SK-N-MC (cell line): ENCODE results near the gene RASA3.

Experiments
- EZH2 ChIP-seq: fragments of 200-600 bp; sonication (generic); IDR thresholded peaks from one replicate; pipeline ENCODE4 v1.6.1; 2017; ENCODE audit warnings: antibody characterized with exemption
- FOXP2 ChIP-seq: optimal IDR thresholded peaks from 2 replicates; pipeline ENCODE3; 2011; ENCODE audit warnings: mild to moderate bottlenecking, moderate library complexity; ENCODE audit not compliant: insufficient read depth; ENCODE audit errors: extremely low read length, control extremely low read depth
- POLR2AphosphoS5 ChIP-seq: IDR thresholded peaks from 2 replicates; pipeline ENCODE4 v1.6.1; 2012; ENCODE audit warnings: mild to moderate bottlenecking, low read depth, low read length, borderline replicate concordance

DNA sequence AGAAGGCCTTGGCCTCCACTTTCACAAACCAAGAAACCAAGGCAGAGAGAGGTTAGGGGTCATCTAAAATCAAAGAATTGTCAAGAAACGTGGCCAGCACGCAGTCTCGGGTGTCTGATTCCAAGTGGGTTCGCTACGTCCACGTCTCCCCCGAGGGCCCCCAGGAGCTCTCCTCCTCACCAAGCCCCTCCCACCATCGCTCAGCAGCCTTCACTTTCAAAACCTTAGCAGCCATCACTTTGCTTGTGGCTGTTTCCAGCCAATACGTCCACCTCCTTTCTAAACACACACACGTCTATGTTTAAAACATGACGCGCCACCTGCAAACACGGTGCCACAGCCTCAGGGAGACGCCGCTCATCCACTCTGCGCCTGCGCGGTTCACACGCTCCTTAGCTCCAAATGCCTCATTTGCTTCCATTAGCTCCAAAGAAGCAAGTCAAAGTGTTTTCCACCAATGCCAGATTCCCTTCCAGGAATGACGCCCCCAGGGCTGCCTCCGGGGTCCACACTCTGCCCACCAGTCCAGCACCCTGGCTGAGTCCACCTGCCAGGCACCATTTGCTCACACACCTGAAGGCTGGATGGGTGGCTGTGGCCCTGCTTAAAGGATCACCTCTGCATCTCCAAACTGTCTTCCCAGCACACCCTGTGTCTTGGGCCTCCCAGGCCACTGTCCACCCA, 5.5 kb downstream of the RASA3 start:
- no peak for TF ChIP-seq POLR2AphosphoS5
- no peak for TF ChIP-seq EZH2
- no peak for TF ChIP-seq FOXP2
